SK-N-SH (cell line): ENCODE results near the gene CTSL. TPM values are rescaled to one million over a fixed set of nuclear protein-coding genes. Genes with fewer than 3 reads are reported as not detected.
A peak's percentile ranks its signal among the peaks of the same experiment; 100 is the strongest.

ENCODE experiments used
- CTCF ChIA-PET: fragments of 300-600, 350-600 bp; formaldehyde crosslinking; extraction: SDS; loops from one replicate; lab custom pipeline; 2021; lab: Yijun Ruan, JAX
- POLR2A ChIA-PET: fragments of 350-600 bp; sonication (Branson Sonifier 250); formaldehyde crosslinking; extraction: SDS; loops from one replicate; lab custom pipeline; 2020; ENCODE audit warnings: antibody characterized with exemption, inconsistent platforms; lab: Yijun Ruan, JAX
- DNase-seq: peaks from one replicate; pipeline ENCODE4 v3.0.0; 2012
- H2AFZ ChIP-seq: fragments of 200-600 bp; sonication (generic); 2 replicates; pipeline ENCODE4 v1.8.1; 2016; ENCODE audit warnings: antibody characterized with exemption, mild to moderate bottlenecking, low read depth
- H3F3A ChIP-seq: fragments of 200-600 bp; sonication (generic); replicated peaks from 2 replicates; pipeline ENCODE3; 2016; ENCODE audit warnings: antibody characterized with exemption, mild to moderate bottlenecking; ENCODE audit not compliant: insufficient read depth
- H3K27ac ChIP-seq, 2 experiments: fragments of 200-500 bp in 1 of 2; fragments of 200-600 bp in 1 of 2; sonication (Bioruptor generic) in 1 of 2; sonication (generic), shearing (Covaris generic) in 1 of 2; 2 replicates each; pipeline versions ENCODE4 v1.5.1 to v1.6.1; 2014 to 2016; ENCODE audit warnings: low read depth in 2 of 2, inconsistent platforms in 1 of 2, low read length in 1 of 2, mild to moderate bottlenecking in 1 of 2, mixed read lengths in 1 of 2
- H3K27me3 ChIP-seq: fragments of 200-600 bp; sonication (generic), shearing (Covaris generic); 2 replicates; pipeline ENCODE4 v1.6.1; 2016; ENCODE audit warnings: mixed run types; ENCODE audit not compliant: insufficient read depth
- H3K36me3 ChIP-seq, 2 experiments: fragments of 200-500 bp in 1 of 2; fragments of 200-600 bp in 1 of 2; sonication (Bioruptor generic) in 1 of 2; sonication (generic) in 1 of 2; replicated peaks in 1 of 2; 2 replicates each; pipeline versions ENCODE3 to v1.5.1; 2014 to 2016; ENCODE audit warnings: low read length in 1 of 2, mild to moderate bottlenecking in 1 of 2; ENCODE audit not compliant: insufficient read depth in 2 of 2, control insufficient read depth in 1 of 2
- H3K4me1 ChIP-seq, 2 experiments: fragments of 200-500 bp in 1 of 2; fragments of 200-600 bp in 1 of 2; sonication (Bioruptor generic) in 1 of 2; sonication (generic), shearing (Covaris generic) in 1 of 2; 2 replicates each; pipeline versions ENCODE4 v1.5.1 to v1.6.1; 2014 to 2016; ENCODE audit warnings: low read depth in 1 of 2, low read length in 1 of 2, mixed run types in 1 of 2; ENCODE audit not compliant: insufficient read depth in 2 of 2, control insufficient read depth in 1 of 2
- H3K4me2 ChIP-seq: fragments of 200-600 bp; sonication (generic), shearing (Covaris generic); 2 replicates; pipeline ENCODE4 v1.6.1; 2017; ENCODE audit warnings: mixed run types
- H3K4me3 ChIP-seq, 2 experiments: fragments of 200-500 bp in 1 of 2; fragments of 200-600 bp in 1 of 2; sonication (Bioruptor generic) in 1 of 2; sonication (generic), shearing (Covaris generic) in 1 of 2; 2 replicates each; pipeline versions ENCODE4 v1.5.1 to v1.8.1; 2014 to 2016; ENCODE audit warnings: low read depth in 2 of 2, inconsistent platforms in 1 of 2, low read length in 1 of 2, mild to moderate bottlenecking in 1 of 2, mixed read lengths in 1 of 2, moderate library complexity in 1 of 2
- H3K79me2 ChIP-seq: fragments of 200-600 bp; sonication (generic); 2 replicates; pipeline ENCODE4 v1.8.1; 2017; ENCODE audit warnings: mild to moderate bottlenecking; ENCODE audit not compliant: insufficient read depth
- H3K9ac ChIP-seq: fragments of 200-600 bp; sonication (generic); 2 replicates; pipeline ENCODE4 v1.6.1; 2017; ENCODE audit warnings: mixed run types
- H3K9me2 ChIP-seq: fragments of 200-600 bp; sonication (generic); 2 replicates; pipeline ENCODE4 v1.6.1; 2017; ENCODE audit warnings: mixed run types
- H3K9me3 ChIP-seq: fragments of 200-600 bp; sonication (generic); 2 replicates; pipeline ENCODE4 v1.6.1; 2017; ENCODE audit warnings: mixed run types, mild to moderate bottlenecking, moderate library complexity
- H4K20me1 ChIP-seq: fragments of 200-600 bp; sonication (generic); 2 replicates; pipeline ENCODE4 v1.6.1; 2017; ENCODE audit warnings: mild to moderate bottlenecking, mixed run types; ENCODE audit not compliant: insufficient read depth
- CHD2 ChIP-seq: fragments of 150-350 bp; IDR thresholded peaks from 2 replicates; pipeline ENCODE4 v1.6.1; 2018; ENCODE audit warnings: low read length; ENCODE audit not compliant: partially characterized antibody
- EZH2phosphoT487 ChIP-seq: fragments of 200-600 bp; sonication (generic); IDR thresholded peaks from 2 replicates; pipeline ENCODE4 v1.6.1; 2017; ENCODE audit warnings: low read depth, mixed run types, mild to moderate bottlenecking, antibody characterized with exemption, moderate library complexity, borderline replicate concordance
- FOSL2 ChIP-seq: IDR thresholded peaks from 2 replicates; pipeline ENCODE4 v1.4.0; 2012; ENCODE audit warnings: low read depth, mild to moderate bottlenecking, moderate library complexity, borderline replicate concordance
- FOXM1 ChIP-seq: IDR thresholded peaks from 2 replicates; pipeline ENCODE4 v1.4.0; 2012; ENCODE audit warnings: low read depth, mild to moderate bottlenecking
- GABPA ChIP-seq: IDR thresholded peaks from 2 replicates; pipeline ENCODE4 v1.4.0; 2012; ENCODE audit warnings: low read depth, mild to moderate bottlenecking
- JUND ChIP-seq: IDR thresholded peaks from 2 replicates; pipeline ENCODE4 v1.4.0; 2012
- MXI1 ChIP-seq: IDR thresholded peaks from 2 replicates; pipeline ENCODE4 v1.6.1; 2012; ENCODE audit warnings: mild to moderate bottlenecking, low read depth, low read length, improper control_type of control experiment
- POLR2AphosphoS5 ChIP-seq: IDR thresholded peaks from 2 replicates; pipeline ENCODE4 v1.6.1; 2012; ENCODE audit warnings: low read depth, low read length
- RCOR1 ChIP-seq: fragments of 150-350 bp; IDR thresholded peaks from 2 replicates; pipeline ENCODE4 v1.6.1; 2017; ENCODE audit warnings: antibody characterized with exemption, low read length
- REST ChIP-seq: IDR thresholded peaks from 2 replicates; pipeline ENCODE4 v1.6.1; 2012; ENCODE audit warnings: mild to moderate bottlenecking, low read depth, low read length, moderate library complexity
- TAF1 ChIP-seq: IDR thresholded peaks from 2 replicates; pipeline ENCODE4 v1.6.1; 2012; ENCODE audit warnings: low read depth, mild to moderate bottlenecking, low read length, moderate library complexity, borderline replicate concordance
- TCF12 ChIP-seq: IDR thresholded peaks from 2 replicates; pipeline ENCODE4 v1.4.0; 2012
- YY1 ChIP-seq: IDR thresholded peaks from 2 replicates; pipeline ENCODE4 v1.4.0; 2012; ENCODE audit warnings: low read depth, mild to moderate bottlenecking
- WGBS: methylation state at CpG from one replicate; pipeline ENCODE4 v1.1.6; 2017; ENCODE audit warnings: low lambda C conversion rate; 5-methylcytosine and 5-hydroxymethylcytosine counted together
- polyA plus RNA-seq, 3 experiments: library from polyadenylated mRNA; depleted of rRNA; stranded (reverse); fragments of >200 nt; gene quantifications; 2 replicates each; pipeline ENCODE4 v1.2.3, GENCODE V29; 2012
- TF ChIP-seq, protein P1 (sequence below): fragments of 150-350 bp; IDR thresholded peaks from 2 replicates; pipeline ENCODE4 v1.6.1; 2017; ENCODE audit warnings: antibody characterized with exemption, low read length, low read depth, borderline replicate concordance

The CTSL gene
- polyA plus RNA-seq, 1 of the 3 experiments (the other 2 are of a cell fraction) = 98.3 TPM

DNA sequence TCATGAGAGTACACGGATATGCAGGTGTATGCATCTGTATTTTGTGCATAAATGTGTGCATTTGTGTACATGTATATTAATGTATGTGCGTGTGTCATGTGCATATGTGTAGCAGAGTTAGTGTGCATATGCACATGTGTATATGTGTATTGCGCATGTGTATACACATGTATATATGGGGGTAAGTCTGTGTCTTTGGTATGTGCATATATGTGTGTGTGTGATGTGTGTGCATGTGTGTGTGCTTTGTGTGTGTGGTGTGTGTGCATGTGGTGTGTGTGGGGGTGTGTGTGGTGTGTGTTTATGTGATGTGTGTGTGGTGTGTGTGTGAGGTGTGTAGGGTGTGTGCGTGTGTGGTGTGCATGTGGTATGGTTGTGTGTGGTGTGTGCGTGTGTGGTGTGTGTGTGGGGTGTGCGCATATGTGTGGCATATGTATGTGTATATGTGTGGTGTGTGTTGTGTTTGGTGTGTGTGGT, 13.1 kb upstream of the CTSL start:
- ChIA-PET POLR2A (interaction anchor here (1.4 kb wide), 1 partner anchor 13 kb away, joined by 8 read pairs; the partner anchor contains the start of gene CTSL), CTCF (interaction anchor here (0.8 kb wide), 1 partner anchor 100 kb away, joined by 3 read pairs; no protein-coding TSS in a partner anchor)
- H3K4me2 ChIP-seq = no peak overlapping the region
- H3K79me2 ChIP-seq = no peaks in the 10 kb centered on the region
- no peak overlapping the region for H3K9ac ChIP-seq
- H3K4me3 ChIP-seq = no peak overlapping the region
- no peaks in the 10 kb centered on the region for H3K9me3 ChIP-seq
- H3K27me3 ChIP-seq = no peaks in the 10 kb centered on the region
- no peak for DNase-seq
- no peak overlapping the region for H2AFZ ChIP-seq
- TF ChIP-seq MXI1 (no peak), FOXM1 (no peak), YY1 (no peak), REST (no peak), TAF1 (no peak)
- peaks cover 10 to 11% of the 10 kb centered on the region in 2 experiments; a peak in 2 of 4 replicates for H3K4me1 ChIP-seq
- H3K9me2 ChIP-seq = no peaks in the 10 kb centered on the region
- peaks cover 4% of the 10 kb centered on the region for H3F3A ChIP-seq
- WGBS = 92% methylated on average over 6 of the region's 6 CpGs
- no peaks in the 10 kb centered on the region for H3K36me3 ChIP-seq
- H4K20me1 ChIP-seq = no peaks in the 10 kb centered on the region
- peak overlapping the region in 1 of 2 experiments; percentile 70; a peak in 1 of 4 replicates for H3K27ac ChIP-seq

GRCh38 chr9:87713278-87713987, 12.5 kb upstream of the CTSL start:
- TF ChIP-seq RCOR1 = no peak
- TF ChIP-seq, protein P1, sequence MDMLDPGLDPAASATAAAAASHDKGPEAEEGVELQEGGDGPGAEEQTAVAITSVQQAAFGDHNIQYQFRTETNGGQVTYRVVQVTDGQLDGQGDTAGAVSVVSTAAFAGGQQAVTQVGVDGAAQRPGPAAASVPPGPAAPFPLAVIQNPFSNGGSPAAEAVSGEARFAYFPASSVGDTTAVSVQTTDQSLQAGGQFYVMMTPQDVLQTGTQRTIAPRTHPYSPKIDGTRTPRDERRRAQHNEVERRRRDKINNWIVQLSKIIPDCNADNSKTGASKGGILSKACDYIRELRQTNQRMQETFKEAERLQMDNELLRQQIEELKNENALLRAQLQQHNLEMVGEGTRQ = no peak
- TF ChIP-seq POLR2AphosphoS5 = peak; percentile 35; the same call in 1 of the 2 replicates
- TF ChIP-seq CHD2 = no peak
- no peak for TF ChIP-seq EZH2phosphoT487
- TF ChIP-seq FOSL2 = peak; percentile 84
- peak; percentile 55; the same call in 1 of the 2 replicates for TF ChIP-seq JUND
- 0 out of 2 replicates have a peak, but pooled peaks have one; percentile 6 for TF ChIP-seq TCF12
- TF ChIP-seq GABPA = peak; percentile 54; the same call in 1 of the 2 replicates
- TF ChIP-seq, all 33 proteins: peak for 5
- peak overlapping the region in 1 of 2 experiments; percentile 24; a peak in 1 of 4 replicates for H3K4me3 ChIP-seq
- peak overlapping the region in 1 of 2 experiments; percentile 70; a peak in 2 of 4 replicates for H3K27ac ChIP-seq
- ChIA-PET CTCF (interaction anchor here (0.8 to 1.3 kb wide), 3 partner anchors 16 to 99 kb away, joined by 3 to 5 read pairs (median 3); no protein-coding TSS in a partner anchor), POLR2A (no interaction called here)
- peak overlapping the region; percentile 86 for H2AFZ ChIP-seq
- peak overlapping the region; percentile 66 for H3K4me2 ChIP-seq
- peaks cover 4% of the 10 kb centered on the region for H3F3A ChIP-seq
- H3K9me3 ChIP-seq = no peaks in the 10 kb centered on the region
- H3K36me3 ChIP-seq = no peaks in the 10 kb centered on the region
- DNase-seq = no peak
- no peaks in the 10 kb centered on the region for H3K79me2 ChIP-seq
- peak overlapping the region; percentile 28; the same call in 1 of the 2 replicates for H3K9ac ChIP-seq
- H4K20me1 ChIP-seq = no peaks in the 10 kb centered on the region
- peaks cover 10 to 11% of the 10 kb centered on the region in 2 experiments; a peak in 2 of 4 replicates for H3K4me1 ChIP-seq
- no peaks in the 10 kb centered on the region for H3K9me2 ChIP-seq
- H3K27me3 ChIP-seq = no peaks in the 10 kb centered on the region
- 32% methylated on average over 11 of the region's 11 CpGs for WGBS
